H1 (cell line): ENCODE data around the gene DPEP1.

Experiments used
- CREB1 ChIP-seq: IDR thresholded peaks from 2 replicates; pipeline ENCODE4 v1.6.1; 2012; ENCODE audit warnings: inconsistent platforms
- CTCF ChIP-seq, 3 experiments: IDR thresholded peaks; 1 replicate in 2 of 3; 2 replicates in 1 of 3; pipeline versions ENCODE4 v1.5.1 to v1.6.1; 2011; ENCODE audit warnings: low read length in 3 of 3, mild to moderate bottlenecking in 3 of 3, inconsistent platforms in 2 of 3, low read depth in 1 of 3, moderate library complexity in 1 of 3; ENCODE audit not compliant: insufficient read depth in 1 of 3; ENCODE audit errors: control extremely low read depth in 1 of 3
- EP300 ChIP-seq, 2 experiments: IDR thresholded peaks; 1 replicate in 1 of 2; 2 replicates in 1 of 2; pipeline ENCODE4 v1.6.1; 2011 to 2012; ENCODE audit warnings: low read depth in 2 of 2, low read length in 2 of 2, mild to moderate bottlenecking in 2 of 2, borderline replicate concordance in 1 of 2, inconsistent platforms in 1 of 2, moderate library complexity in 1 of 2
- GABPA ChIP-seq: IDR thresholded peaks from 2 replicates; pipeline ENCODE4 v1.6.1; 2011; ENCODE audit warnings: mild to moderate bottlenecking, low read length, moderate library complexity, borderline replicate concordance; ENCODE audit not compliant: insufficient read depth
- JUN ChIP-seq: IDR thresholded peaks from 2 replicates; pipeline ENCODE4 v1.6.1; 2011; ENCODE audit warnings: low read depth, mild to moderate bottlenecking, improper control_type of control experiment, low read length
- POLR2A ChIP-seq, 2 experiments: IDR thresholded peaks; 1 replicate in 1 of 2; 2 replicates in 1 of 2; pipeline ENCODE4 v1.6.1; 2011; ENCODE audit warnings: low read depth in 2 of 2, low read length in 2 of 2, mild to moderate bottlenecking in 2 of 2; ENCODE audit errors: control extremely low read depth in 1 of 2
- POLR2AphosphoS5 ChIP-seq: IDR thresholded peaks from 2 replicates; pipeline ENCODE4 v1.6.1; 2011; ENCODE audit warnings: low read depth, low read length
- SIN3A ChIP-seq, 2 experiments: IDR thresholded peaks in 1 of 2; conservative IDR thresholded peaks in 1 of 2; 2 replicates each; pipeline ENCODE4 v1.6.1; 2011 to 2012; ENCODE audit warnings: low read length in 2 of 2, improper control_type of control experiment in 1 of 2, low read depth in 1 of 2, mild to moderate bottlenecking in 1 of 2
- SUZ12 ChIP-seq: fragments of 200-600 bp; sonication (generic); IDR thresholded peaks from 2 replicates; pipeline ENCODE4 v1.6.1; 2012; ENCODE audit warnings: mild to moderate bottlenecking, inconsistent platforms, low read length, moderate library complexity, mixed read lengths
- TCF12 ChIP-seq: IDR thresholded peaks from 2 replicates; pipeline ENCODE4 v1.6.1; 2011; ENCODE audit warnings: low read depth, mild to moderate bottlenecking, low read length
- USF2 ChIP-seq: IDR thresholded peaks from 2 replicates; pipeline ENCODE4 v1.6.1; 2011; ENCODE audit warnings: low read length, improper control_type of control experiment
- YY1 ChIP-seq: IDR thresholded peaks from 2 replicates; pipeline ENCODE4 v1.6.1; 2011; ENCODE audit warnings: low read depth, mild to moderate bottlenecking, low read length
- ZNF274 ChIP-seq: IDR thresholded peaks from 2 replicates; pipeline ENCODE4 v1.7.0; 2012; ENCODE audit warnings: low read length, borderline replicate concordance; ENCODE audit errors: extremely low read depth

GRCh38 chr16:89598199-89598598 lies 15.2 kb upstream of the DPEP1 start:
- TF ChIP-seq EP300 (IDR thresholded peaks at IDR 0.05; ENCODE audit: borderline replicate concordance in 1 of 2, low read depth in 2 of 2, low read length in 2 of 2): no peak
- TF ChIP-seq JUN: no peak
- TF ChIP-seq CTCF (IDR thresholded peaks at IDR 0.05; ENCODE audit: control extremely low read depth in 1 of 3, insufficient read depth in 1 of 3, low read depth in 1 of 3, low read length in 3 of 3): no peak
- no peak for TF ChIP-seq POLR2A (IDR thresholded peaks at IDR 0.05; ENCODE audit: control extremely low read depth in 1 of 2, low read depth in 2 of 2, low read length in 2 of 2)
- TF ChIP-seq YY1: no peak
- TF ChIP-seq GABPA: no peak
- TF ChIP-seq USF2: no peak
- no peak for TF ChIP-seq CREB1
- no peak for TF ChIP-seq SIN3A (conservative IDR thresholded peaks at IDR 0.05 in 1 of 2, IDR thresholded peaks at IDR 0.05 in 1 of 2; ENCODE audit: low read depth in 1 of 2, low read length in 2 of 2)
- no peak for TF ChIP-seq SUZ12
- TF ChIP-seq ZNF274: no peak
- TF ChIP-seq TCF12: no peak
- no peak for TF ChIP-seq POLR2AphosphoS5
